MM.1S (cell line): ENCODE measurements around the gene GTF2E1.

Experiments used
- EZH2 ChIP-seq: fragments of 300-600 bp; sonication (generic); optimal IDR thresholded peaks from 2 replicates; pipeline ENCODE3; 2017; ENCODE audit warnings: low read depth, mild to moderate bottlenecking, antibody characterized with exemption, low read length, mixed read lengths
- EZH2phosphoT487 ChIP-seq: fragments of 300-600 bp; sonication (generic); IDR thresholded peaks from 2 replicates; pipeline ENCODE4 v1.6.1; 2018; ENCODE audit warnings: antibody characterized with exemption, low read length
- TF ChIP-seq, protein P1 (sequence below): fragments of 300-600 bp; sonication (generic); IDR thresholded peaks from 2 replicates; pipeline ENCODE4 v1.5.1; 2016; ENCODE audit warnings: antibody characterized with exemption, low read length, mixed read lengths

DNA sequence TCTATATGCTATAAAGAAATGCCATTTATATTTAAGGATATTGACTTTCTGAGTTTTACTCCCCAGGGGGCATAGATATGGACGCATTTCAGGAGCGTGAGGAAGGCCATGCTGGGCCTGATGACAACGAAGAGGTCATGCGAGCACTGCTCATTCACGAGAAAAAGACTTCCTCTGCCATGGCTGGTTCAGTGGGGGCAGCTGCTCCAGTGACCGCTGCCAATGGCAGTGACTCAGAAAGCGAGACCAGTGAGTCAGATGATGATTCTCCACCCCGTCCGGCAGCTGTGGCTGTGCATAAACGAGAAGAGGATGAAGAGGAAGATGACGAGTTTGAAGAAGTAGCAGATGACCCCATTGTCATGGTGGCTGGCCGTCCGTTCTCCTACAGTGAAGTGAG, 38.4 kb downstream of the GTF2E1 start:
- TF ChIP-seq, protein P1, sequence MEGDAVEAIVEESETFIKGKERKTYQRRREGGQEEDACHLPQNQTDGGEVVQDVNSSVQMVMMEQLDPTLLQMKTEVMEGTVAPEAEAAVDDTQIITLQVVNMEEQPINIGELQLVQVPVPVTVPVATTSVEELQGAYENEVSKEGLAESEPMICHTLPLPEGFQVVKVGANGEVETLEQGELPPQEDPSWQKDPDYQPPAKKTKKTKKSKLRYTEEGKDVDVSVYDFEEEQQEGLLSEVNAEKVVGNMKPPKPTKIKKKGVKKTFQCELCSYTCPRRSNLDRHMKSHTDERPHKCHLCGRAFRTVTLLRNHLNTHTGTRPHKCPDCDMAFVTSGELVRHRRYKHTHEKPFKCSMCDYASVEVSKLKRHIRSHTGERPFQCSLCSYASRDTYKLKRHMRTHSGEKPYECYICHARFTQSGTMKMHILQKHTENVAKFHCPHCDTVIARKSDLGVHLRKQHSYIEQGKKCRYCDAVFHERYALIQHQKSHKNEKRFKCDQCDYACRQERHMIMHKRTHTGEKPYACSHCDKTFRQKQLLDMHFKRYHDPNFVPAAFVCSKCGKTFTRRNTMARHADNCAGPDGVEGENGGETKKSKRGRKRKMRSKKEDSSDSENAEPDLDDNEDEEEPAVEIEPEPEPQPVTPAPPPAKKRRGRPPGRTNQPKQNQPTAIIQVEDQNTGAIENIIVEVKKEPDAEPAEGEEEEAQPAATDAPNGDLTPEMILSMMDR = no peak
- no peak for TF ChIP-seq EZH2
- TF ChIP-seq EZH2phosphoT487 = no peak
